ENCODE results near the gene AKAP8L. TPM values are rescaled to one million over a fixed set of nuclear protein-coding genes. Genes with fewer than 3 reads are reported as not detected.

Gene AKAP8L
- total and polyA plus RNA-seq, 9 of the 15 experiments (the other 6 are each of a cell fraction or from before 2014, with no cell fraction given) = 2.4 to 116 (median 70.7) TPM

DNA sequence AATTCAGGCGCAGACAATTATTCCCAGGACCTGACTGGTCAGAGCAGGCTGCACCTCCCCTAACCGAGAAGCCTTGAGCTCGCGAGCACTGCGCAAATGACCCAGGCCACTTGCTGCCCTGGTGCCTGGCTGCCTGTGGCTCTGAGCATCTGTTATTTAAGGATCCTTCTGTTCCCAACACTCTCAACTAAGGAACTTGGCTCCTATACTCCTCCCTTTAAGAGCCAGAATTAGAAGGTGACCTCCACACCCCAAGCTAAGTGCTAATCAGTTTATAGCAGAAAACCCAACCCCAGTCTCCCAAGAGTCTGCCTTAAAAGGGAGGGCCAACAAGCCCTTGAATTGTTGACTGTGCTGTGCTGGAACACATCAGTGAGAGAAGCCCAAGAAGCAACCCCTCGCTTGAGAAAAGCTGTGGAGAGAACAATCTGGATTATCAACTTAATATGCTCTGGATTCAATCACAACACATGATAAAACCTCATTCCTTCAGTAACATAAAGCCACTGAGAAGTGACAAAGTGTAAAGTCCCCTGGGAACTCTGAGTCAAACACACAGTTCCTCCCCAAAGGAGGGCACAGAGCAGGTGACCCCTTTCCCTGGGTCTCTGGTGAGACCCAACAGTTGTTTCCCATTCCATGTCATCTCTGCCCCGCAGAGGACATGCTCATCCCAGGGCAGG, 14.6 kb downstream of the AKAP8L start (continued):
- no peak for TF ChIP-seq ZNF76 (CRISPR knock-in tag; IDR thresholded peaks at IDR 0.05; ENCODE audit: borderline replicate concordance)
- TF ChIP-seq CHD4 (IDR thresholded peaks at IDR 0.05; ENCODE audit: insufficient read depth, insufficient replicate concordance, low read depth, low read length, poor library complexity, severe bottlenecking) = no peak

DNA sequence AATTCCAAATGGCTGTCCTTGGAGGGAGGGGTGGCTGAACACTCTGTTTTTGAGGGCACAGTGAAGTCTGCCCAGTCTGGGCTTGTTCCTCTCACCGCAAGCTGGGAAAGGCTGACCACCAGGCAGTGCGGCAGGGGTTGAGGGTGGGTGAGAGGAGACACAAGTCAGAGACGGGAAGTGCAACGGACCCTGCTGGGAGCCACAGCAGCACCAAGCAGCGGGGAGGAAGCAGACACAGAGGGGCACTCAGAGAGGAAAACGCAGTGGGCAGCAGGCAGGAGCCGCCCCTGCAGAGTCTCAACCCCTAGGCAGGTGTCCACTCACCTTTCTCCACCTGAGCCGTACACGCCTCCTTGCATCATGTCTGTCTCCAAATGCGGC, 15.6 kb downstream of the AKAP8L start:
- CTCF ChIA-PET (ENCODE audit: low intra/inter-chr PET ratio) = no interaction called here
- Histone ChIP-seq H3K9ac (ENCODE audit: insufficient read depth in 1 of 2, low read depth in 2 of 2, low read length in 2 of 2) (peak overlapping the region in 1 of 2 experiments; percentile 41; a peak in 1 of 4 replicates), H3K4me2 (ENCODE audit: insufficient read depth, low read length) (no peak overlapping the region), H3K27ac (ENCODE audit: extremely low read depth, low read depth, low read length) (no peak overlapping the region), H3K79me2 (ENCODE audit: control insufficient read depth, insufficient read depth, low read length) (peaks cover 68% of the 10 kb centered on the region), H3K27me3 (ENCODE audit: control insufficient read depth in 2 of 2, insufficient read depth in 2 of 2, low read length in 2 of 2) (no peaks in the 10 kb centered on the region), H3K9me3 (replicated peaks; ENCODE audit: control insufficient read depth, insufficient read depth, low read depth, low read length) (no peaks in the 10 kb centered on the region), H2AFZ (ENCODE audit: low read depth, low read length) (no peak overlapping the region), H3K4me3 (no peak overlapping the region), H3K9me1 (ENCODE audit: control insufficient read depth, insufficient read depth, low read length) (peaks cover 5% of the 10 kb centered on the region), H4K20me1 (replicated peaks; ENCODE audit: control insufficient read depth, insufficient read depth, low read length) (peaks cover 20% of the 10 kb centered on the region), H3K36me3 (ENCODE audit: control insufficient read depth, insufficient read depth, low read length) (peaks cover 91% of the 10 kb centered on the region), H3K4me1 (replicated peaks in 1 of 2; ENCODE audit: control insufficient read depth in 2 of 2, insufficient read depth in 2 of 2, low read length in 2 of 2) (peaks cover 2 to 16% of the 10 kb centered on the region in 2 experiments; a peak in 4 of 5 replicates)
- TF ChIP-seq RBFOX2 (IDR thresholded peaks at IDR 0.05; ENCODE audit: low read depth, low read length) (0 out of 2 replicates have a peak, but pooled peaks have one; percentile 13), PHTF2 (CRISPR knock-in tag; IDR thresholded peaks at IDR 0.05) (no peak)
- 95% methylated on average over 8 of the region's 10 CpGs for WGBS (ENCODE audit: insufficient coverage, low coverage, missing lambda C conversion rate)
- no peak for ATAC-seq
- POLR2A ChIA-PET = no interaction called here
- no peak for DNase-seq (ENCODE audit: extremely low read depth in 1 of 4, low spot score in 3 of 4)
- no peak for FAIRE-seq
- BruUV-seq (replicated peaks) = no TSS peak
- intact Hi-C loops (cut with micrococcal nuclease) (no loop called here), in situ Hi-C loops (cut with MboI) (no loop called here)
